Loucy (cell line): ENCODE measurements around the gene ZDHHC13.

Experiments used
- H2AFZ ChIP-seq: fragments of 200-600 bp; sonication (generic); 2 replicates; pipeline ENCODE4 v1.6.0; 2016; ENCODE audit warnings: antibody characterized with exemption, mild to moderate bottlenecking, low read length, moderate library complexity
- H3F3A ChIP-seq: fragments of 200-600 bp; 2 replicates; pipeline ENCODE4 v1.6.0; 2016; ENCODE audit warnings: antibody characterized with exemption, low read depth, mild to moderate bottlenecking
- H3K27me3 ChIP-seq: fragments of 200-600 bp; sonication (generic); 2 replicates; pipeline ENCODE4 v1.6.1; 2014; ENCODE audit warnings: low read length, mild to moderate bottlenecking; ENCODE audit not compliant: insufficient read depth, poor library complexity, severe bottlenecking
- H3K36me3 ChIP-seq: fragments of 200-600 bp; sonication (generic); 2 replicates; pipeline ENCODE4 v1.6.1; 2016; ENCODE audit warnings: low read length; ENCODE audit not compliant: insufficient read depth
- H3K4me1 ChIP-seq: fragments of 200-600 bp; sonication (generic); 2 replicates; pipeline ENCODE4 v1.5.1; 2014; ENCODE audit warnings: low read length, mild to moderate bottlenecking; ENCODE audit not compliant: insufficient read depth, poor library complexity, severe bottlenecking
- H3K4me2 ChIP-seq: fragments of 200-600 bp; sonication (generic); 2 replicates; pipeline ENCODE4 v1.6.0; 2014; ENCODE audit warnings: antibody characterized with exemption, low read length, low read depth, mild to moderate bottlenecking; ENCODE audit not compliant: poor library complexity, severe bottlenecking
- H3K4me3 ChIP-seq: fragments of 200-600 bp; sonication (generic); 2 replicates; pipeline ENCODE4 v1.5.1; 2014; ENCODE audit warnings: low read length, mild to moderate bottlenecking, mixed read lengths; ENCODE audit not compliant: poor library complexity, severe bottlenecking
- H3K79me2 ChIP-seq: fragments of 200-600 bp; sonication (generic); 2 replicates; pipeline ENCODE4 v1.6.1; 2014; ENCODE audit warnings: low read length; ENCODE audit not compliant: insufficient read depth
- H3K9ac ChIP-seq: fragments of 200-600 bp; sonication (generic); 2 replicates; pipeline ENCODE4 v1.6.0; 2014; ENCODE audit warnings: mild to moderate bottlenecking, low read depth, low read length, moderate library complexity; ENCODE audit not compliant: poor library complexity, severe bottlenecking
- H3K9me2 ChIP-seq: fragments of 200-600 bp; sonication (generic); replicated peaks from 2 replicates; pipeline ENCODE4 v1.6.1; 2016; ENCODE audit warnings: low read depth, low read length, mixed read lengths
- H3K9me3 ChIP-seq: fragments of 200-600 bp; sonication (generic); 2 replicates; pipeline ENCODE4 v1.6.1; 2014; ENCODE audit warnings: mild to moderate bottlenecking, antibody characterized with exemption, low read length, low read depth; ENCODE audit not compliant: insufficient read depth
- H4K20me1 ChIP-seq: fragments of 200-600 bp; sonication (generic); 2 replicates; pipeline ENCODE4 v1.6.0; 2014; ENCODE audit warnings: antibody characterized with exemption, low read length, mild to moderate bottlenecking; ENCODE audit not compliant: insufficient read depth, poor library complexity, severe bottlenecking
- EZH2phosphoT487 ChIP-seq: fragments of 200-600 bp; IDR thresholded peaks from 2 replicates; pipeline ENCODE4 v1.6.1; 2018; ENCODE audit warnings: antibody characterized with exemption, mild to moderate bottlenecking, moderate library complexity, borderline replicate concordance
- TF ChIP-seq, protein P1 (sequence below): fragments of 200-600 bp; sonication (generic); conservative IDR thresholded peaks from 2 replicates; pipeline ENCODE4 v1.5.1; 2014; ENCODE audit warnings: mild to moderate bottlenecking, antibody characterized with exemption, low read length

ZDHHC13 gene

DNA sequence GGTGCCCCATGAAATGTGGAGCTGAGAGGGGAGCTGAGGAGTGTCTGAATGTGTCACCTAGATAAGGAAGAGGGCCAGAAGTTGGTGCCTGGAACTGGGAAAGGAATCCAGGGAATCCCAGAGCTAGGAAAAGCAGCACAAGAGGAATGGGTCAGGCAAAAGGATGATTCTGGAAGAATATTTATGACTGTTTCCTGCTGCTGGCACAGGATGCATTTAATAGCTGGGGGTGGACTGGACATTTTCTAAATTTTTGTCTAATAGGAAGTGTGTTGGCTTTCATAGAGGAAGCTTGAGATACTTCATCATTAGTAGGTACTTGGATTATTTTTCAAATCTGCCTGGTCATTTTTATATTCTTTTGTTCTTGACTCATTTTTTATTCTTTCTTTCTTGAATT lies 39.0 kb upstream of the ZDHHC13 start:
- Histone ChIP-seq H3K4me2 (no peak overlapping the region), H3K4me1 (no peaks in the 10 kb centered on the region), H4K20me1 (no peaks in the 10 kb centered on the region), H3K4me3 (no peak overlapping the region), H3K9ac (no peak overlapping the region), H3K9me3 (no peaks in the 10 kb centered on the region), H2AFZ (peak overlapping the region; percentile 65; the same call in 1 of the 2 replicates), H3K9me2 (no peaks in the 10 kb centered on the region), H3K27me3 (no peaks in the 10 kb centered on the region), H3F3A (no peaks in the 10 kb centered on the region), H3K79me2 (no peaks in the 10 kb centered on the region), H3K36me3 (no peaks in the 10 kb centered on the region)
- TF ChIP-seq, protein P1, sequence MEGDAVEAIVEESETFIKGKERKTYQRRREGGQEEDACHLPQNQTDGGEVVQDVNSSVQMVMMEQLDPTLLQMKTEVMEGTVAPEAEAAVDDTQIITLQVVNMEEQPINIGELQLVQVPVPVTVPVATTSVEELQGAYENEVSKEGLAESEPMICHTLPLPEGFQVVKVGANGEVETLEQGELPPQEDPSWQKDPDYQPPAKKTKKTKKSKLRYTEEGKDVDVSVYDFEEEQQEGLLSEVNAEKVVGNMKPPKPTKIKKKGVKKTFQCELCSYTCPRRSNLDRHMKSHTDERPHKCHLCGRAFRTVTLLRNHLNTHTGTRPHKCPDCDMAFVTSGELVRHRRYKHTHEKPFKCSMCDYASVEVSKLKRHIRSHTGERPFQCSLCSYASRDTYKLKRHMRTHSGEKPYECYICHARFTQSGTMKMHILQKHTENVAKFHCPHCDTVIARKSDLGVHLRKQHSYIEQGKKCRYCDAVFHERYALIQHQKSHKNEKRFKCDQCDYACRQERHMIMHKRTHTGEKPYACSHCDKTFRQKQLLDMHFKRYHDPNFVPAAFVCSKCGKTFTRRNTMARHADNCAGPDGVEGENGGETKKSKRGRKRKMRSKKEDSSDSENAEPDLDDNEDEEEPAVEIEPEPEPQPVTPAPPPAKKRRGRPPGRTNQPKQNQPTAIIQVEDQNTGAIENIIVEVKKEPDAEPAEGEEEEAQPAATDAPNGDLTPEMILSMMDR = no peak
- no peak for TF ChIP-seq EZH2phosphoT487

DNA sequence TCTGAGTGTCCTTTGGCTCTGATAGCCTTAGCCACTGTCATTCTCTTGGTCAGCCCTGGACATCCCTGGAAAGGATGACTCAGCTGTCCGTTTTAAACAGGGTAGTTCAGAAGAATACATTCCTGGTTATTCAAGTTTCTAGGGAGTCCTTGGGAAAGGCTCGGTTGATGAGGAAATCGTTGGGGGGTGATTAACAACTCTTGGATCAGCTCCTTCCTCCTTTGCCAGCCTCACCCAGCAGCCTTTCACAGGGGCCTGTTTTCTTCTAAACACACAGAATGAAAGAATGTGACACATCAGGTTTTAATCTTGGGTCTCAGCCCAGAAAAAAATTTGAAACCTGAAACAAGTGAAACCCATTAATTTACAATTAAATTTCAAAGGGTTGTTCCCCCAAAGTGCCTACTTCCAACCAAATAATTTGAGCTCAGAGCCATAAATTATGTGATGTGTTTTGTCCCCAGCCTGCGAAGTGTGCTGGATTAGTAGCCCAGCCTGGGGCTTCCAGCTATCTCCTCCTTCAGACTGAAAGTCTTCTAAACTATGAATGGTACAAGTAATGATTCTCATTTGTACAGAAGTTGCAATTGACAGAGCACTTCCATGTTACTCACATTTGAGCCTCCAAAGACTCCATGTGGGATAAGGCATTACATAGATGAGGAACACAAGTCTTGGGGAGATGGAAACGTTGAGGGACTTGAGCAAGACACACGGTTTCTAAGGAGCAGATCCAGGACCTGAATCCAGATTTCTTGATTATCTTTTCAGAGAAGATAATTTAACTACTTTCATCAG lies 37.1 kb upstream of the ZDHHC13 start:
- Histone ChIP-seq H3K27me3 (no peaks in the 10 kb centered on the region), H2AFZ (no peak overlapping the region), H3K4me2 (no peak overlapping the region), H3K9ac (no peak overlapping the region), H3K79me2 (no peaks in the 10 kb centered on the region), H3K4me1 (no peaks in the 10 kb centered on the region), H3K9me2 (no peaks in the 10 kb centered on the region), H4K20me1 (no peaks in the 10 kb centered on the region), H3K4me3 (no peak overlapping the region), H3F3A (no peaks in the 10 kb centered on the region), H3K36me3 (no peaks in the 10 kb centered on the region), H3K9me3 (no peaks in the 10 kb centered on the region)
- TF ChIP-seq, protein P1 = no peak
- no peak for TF ChIP-seq EZH2phosphoT487

DNA sequence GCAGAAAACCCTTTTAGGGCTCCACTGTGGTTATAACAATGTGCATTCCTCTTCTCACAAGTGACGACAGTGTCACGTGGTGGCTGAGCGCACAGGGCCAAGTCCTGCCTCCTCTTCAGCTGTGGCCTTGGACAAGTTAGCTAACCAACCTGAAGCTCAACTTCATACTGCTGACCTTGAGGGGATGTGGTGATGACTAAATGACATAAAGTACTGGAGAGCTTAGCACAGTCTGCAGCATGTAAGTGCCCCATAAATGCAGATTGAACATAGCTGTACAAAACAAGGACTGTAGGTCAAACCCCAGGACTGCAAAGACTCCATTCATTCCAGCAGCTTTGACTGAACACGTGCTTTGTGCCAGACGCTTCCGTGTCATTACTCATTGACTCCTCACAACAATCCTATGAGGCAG lies 36.4 kb upstream of the ZDHHC13 start:
- Histone ChIP-seq H3K9me2 (no peaks in the 10 kb centered on the region), H3K79me2 (no peaks in the 10 kb centered on the region), H3K27me3 (no peaks in the 10 kb centered on the region), H3K36me3 (no peaks in the 10 kb centered on the region), H4K20me1 (no peaks in the 10 kb centered on the region), H3F3A (no peaks in the 10 kb centered on the region), H3K4me2 (no peak overlapping the region), H2AFZ (no peak overlapping the region), H3K9ac (no peak overlapping the region), H3K4me1 (no peaks in the 10 kb centered on the region), H3K9me3 (no peaks in the 10 kb centered on the region), H3K4me3 (no peak overlapping the region)
- TF ChIP-seq EZH2phosphoT487 = no peak
- TF ChIP-seq, protein P1 = no peak
